SJSA1 (cell line): ENCODE measurements around the gene RTP4. TPM values are rescaled to one million over a fixed set of nuclear protein-coding genes. Genes with fewer than 3 reads are reported as not detected.

ENCODE experiments used
- DNase-seq, 2 experiments: peaks; one replicate each; pipeline ENCODE4 v3.0.0-alpha.2; 2015 to 2020; ENCODE audit warnings: low spot score in 2 of 2, low read depth in 1 of 2
- H3K27ac ChIP-seq: fragments of 250-450 bp; sonication (Bioruptor Pico); 2 replicates; pipeline ENCODE4 v1.5.1; 2020; ENCODE audit warnings: mild to moderate bottlenecking, moderate library complexity
- H3K27me3 ChIP-seq: fragments of 250-450 bp; sonication (Bioruptor Pico); replicated peaks from 2 replicates; pipeline ENCODE4 v1.5.1; 2020; ENCODE audit warnings: mild to moderate bottlenecking, moderate library complexity
- H3K36me3 ChIP-seq: fragments of 250-450 bp; sonication (Bioruptor Pico); 2 replicates; pipeline ENCODE4 v1.5.1; 2020; ENCODE audit warnings: mild to moderate bottlenecking
- H3K4me1 ChIP-seq: fragments of 250-450 bp; sonication (Bioruptor Pico); replicated peaks from 2 replicates; pipeline ENCODE4 v1.6.1; 2021; ENCODE audit warnings: mild to moderate bottlenecking
- H3K4me3 ChIP-seq: fragments of 250-450 bp; sonication (Bioruptor Pico); 2 replicates; pipeline ENCODE4 v1.5.1; 2020; ENCODE audit warnings: mild to moderate bottlenecking
- H3K9me3 ChIP-seq: fragments of 250-450 bp; sonication (Bioruptor Pico); replicated peaks from 2 replicates; pipeline ENCODE4 v1.5.1; 2020; ENCODE audit warnings: mild to moderate bottlenecking
- total RNA-seq: library from RNA; depleted of rRNA; stranded (reverse); fragments of >200 nt; shearing (Covaris generic); gene quantifications from 2 replicates; pipeline ENCODE4 v1.2.3, GENCODE V29; 2014; rRNA removed

RTP4 gene
- 2.2 and 3.1 TPM in 2 replicates for total RNA-seq

GRCh38 chr3:187368251-187369088, at the start of gene RTP4:
RTP4 (plus strand) TSS chr3:187368385; CDS start chr3:187368442, 57 bp downstream.
- Histone ChIP-seq H3K4me3 (peak within 1 kb of the TSS; percentile 32), H3K27me3 (no peaks in the 10 kb centered on the region), H3K27ac (peak within 1 kb of the TSS; percentile 73), H3K4me1 (peaks cover 9% of the 10 kb centered on the region), H3K36me3 (no peaks in the 10 kb centered on the region), H3K9me3 (no peaks in the 10 kb centered on the region)
- DNase-seq, result peak in 1 of 2 experiments; percentile 65

GRCh38 chr3:187318819-187319616, 49.2 kb upstream of the RTP4 start:
- no peaks in the 10 kb centered on the region for H3K36me3 ChIP-seq
- DNase-seq, result peak; percentile 57 to 62
- H3K27ac ChIP-seq, result no peak overlapping the region

GRCh38 chr3:187319699-187320302, 48.4 kb upstream of the RTP4 start:
- DNase-seq, result peak; percentile 51 to 61
- no peak overlapping the region for H3K27ac ChIP-seq
- H3K27me3 ChIP-seq, result no peaks in the 10 kb centered on the region
- H3K36me3 ChIP-seq, result no peaks in the 10 kb centered on the region
- H3K4me1 ChIP-seq, result peaks cover 7% of the 10 kb centered on the region
- no peaks in the 10 kb centered on the region for H3K9me3 ChIP-seq
- H3K4me3 ChIP-seq, result no peak overlapping the region

More at GRCh38 chr3:187318819-187319616, 49.2 kb upstream of the RTP4 start:
- Histone ChIP-seq H3K4me1 (peaks cover 7% of the 10 kb centered on the region), H3K4me3 (no peak overlapping the region), H3K27me3 (no peaks in the 10 kb centered on the region), H3K9me3 (no peaks in the 10 kb centered on the region)

- no peak overlapping the region for H3K27ac ChIP-seq
- no peaks in the 10 kb centered on the region for H3K27me3 ChIP-seq
- H3K36me3 ChIP-seq, result no peaks in the 10 kb centered on the region
- no peak for DNase-seq
- H3K4me1 ChIP-seq, result peaks cover 7% of the 10 kb centered on the region
- H3K4me3 ChIP-seq, result no peak overlapping the region
- H3K9me3 ChIP-seq, result no peaks in the 10 kb centered on the region
These were observed 46.4 kb upstream of the RTP4 start for GRCh38 chr3:187321766-187322165.

GRCh38 chr3:187322291-187322690, 45.9 kb upstream of the RTP4 start:
- Histone ChIP-seq H3K36me3 (no peaks in the 10 kb centered on the region), H3K4me1 (peaks cover 7% of the 10 kb centered on the region), H3K4me3 (no peak overlapping the region), H3K27ac (no peak overlapping the region), H3K27me3 (no peaks in the 10 kb centered on the region), H3K9me3 (no peaks in the 10 kb centered on the region)
- no peak for DNase-seq

- no peak overlapping the region for H3K27ac ChIP-seq
- no peaks in the 10 kb centered on the region for H3K36me3 ChIP-seq
- no peak overlapping the region for H3K4me3 ChIP-seq
- peaks cover 7% of the 10 kb centered on the region for H3K4me1 ChIP-seq
- no peaks in the 10 kb centered on the region for H3K9me3 ChIP-seq
- H3K27me3 ChIP-seq, result no peaks in the 10 kb centered on the region
- no peak for DNase-seq
These were observed 45.1 kb upstream of the RTP4 start for GRCh38 chr3:187323091-187323490.

- Histone ChIP-seq H3K4me3 (no peak overlapping the region), H3K27me3 (no peaks in the 10 kb centered on the region), H3K36me3 (no peaks in the 10 kb centered on the region), H3K9me3 (no peaks in the 10 kb centered on the region), H3K27ac (no peak overlapping the region), H3K4me1 (no peaks in the 10 kb centered on the region)
- no peak for DNase-seq
These were observed 42.6 kb upstream of the RTP4 start for GRCh38 chr3:187325632-187326031.

GRCh38 chr3:187327845-187328244, 40.3 kb upstream of the RTP4 start:
- Histone ChIP-seq H3K36me3 (no peaks in the 10 kb centered on the region), H3K4me1 (no peaks in the 10 kb centered on the region), H3K27ac (no peak overlapping the region), H3K9me3 (no peaks in the 10 kb centered on the region), H3K27me3 (no peaks in the 10 kb centered on the region), H3K4me3 (no peak overlapping the region)
- no peak for DNase-seq

GRCh38 chr3:187328691-187329090, 39.5 kb upstream of the RTP4 start:
- Histone ChIP-seq H3K4me3 (no peak overlapping the region), H3K36me3 (no peaks in the 10 kb centered on the region), H3K9me3 (no peaks in the 10 kb centered on the region), H3K27me3 (no peaks in the 10 kb centered on the region), H3K27ac (no peak overlapping the region), H3K4me1 (no peaks in the 10 kb centered on the region)
- DNase-seq, result no peak

GRCh38 chr3:187334904-187335303, 33.3 kb upstream of the RTP4 start:
- Histone ChIP-seq H3K27me3 (no peaks in the 10 kb centered on the region), H3K36me3 (no peaks in the 10 kb centered on the region), H3K27ac (no peak overlapping the region), H3K4me1 (no peaks in the 10 kb centered on the region), H3K9me3 (no peaks in the 10 kb centered on the region), H3K4me3 (no peak overlapping the region)
- no peak for DNase-seq

- DNase-seq, result no peak
- H3K27me3 ChIP-seq, result no peaks in the 10 kb centered on the region
- no peaks in the 10 kb centered on the region for H3K36me3 ChIP-seq
- no peaks in the 10 kb centered on the region for H3K9me3 ChIP-seq
- no peaks in the 10 kb centered on the region for H3K4me1 ChIP-seq
- no peak overlapping the region for H3K4me3 ChIP-seq
- no peak overlapping the region for H3K27ac ChIP-seq
These were observed 31.9 kb upstream of the RTP4 start for GRCh38 chr3:187336322-187336721.

GRCh38 chr3:187340578-187340977, 27.6 kb upstream of the RTP4 start:
- H3K4me3 ChIP-seq, result no peak overlapping the region
- no peaks in the 10 kb centered on the region for H3K27me3 ChIP-seq
- DNase-seq, result no peak
- no peaks in the 10 kb centered on the region for H3K9me3 ChIP-seq
- H3K36me3 ChIP-seq, result no peaks in the 10 kb centered on the region
- no peak overlapping the region for H3K27ac ChIP-seq
- no peaks in the 10 kb centered on the region for H3K4me1 ChIP-seq

GRCh38 chr3:187342255-187342654, 25.9 kb upstream of the RTP4 start:
- no peak for DNase-seq
- Histone ChIP-seq H3K27ac (no peak overlapping the region), H3K27me3 (no peaks in the 10 kb centered on the region), H3K4me3 (no peak overlapping the region), H3K36me3 (no peaks in the 10 kb centered on the region), H3K4me1 (no peaks in the 10 kb centered on the region), H3K9me3 (no peaks in the 10 kb centered on the region)

GRCh38 chr3:187343670-187344069, 24.5 kb upstream of the RTP4 start:
- H3K9me3 ChIP-seq, result no peaks in the 10 kb centered on the region
- no peaks in the 10 kb centered on the region for H3K36me3 ChIP-seq
- no peaks in the 10 kb centered on the region for H3K27me3 ChIP-seq
- no peak overlapping the region for H3K4me3 ChIP-seq
- H3K4me1 ChIP-seq, result no peaks in the 10 kb centered on the region
- no peak for DNase-seq
- H3K27ac ChIP-seq, result no peak overlapping the region
